SK-N-MC (cell line): Measurements from ENCODE around the gene BRI3BP.

Experiments
- DNase-seq: peaks from one replicate; pipeline ENCODE4 v3.0.0-alpha.2; 2011; ENCODE audit warnings: low read depth, low spot score
- H3K27ac ChIP-seq: fragments of 200-600 bp; sonication (generic); 2 replicates; pipeline ENCODE4 v1.5.1; 2016; ENCODE audit warnings: mixed run types
- H3K36me3 ChIP-seq: fragments of 200-600 bp; sonication (generic); 2 replicates; pipeline ENCODE4 v1.6.1; 2017; ENCODE audit warnings: antibody characterized with exemption, low read length, mixed read lengths; ENCODE audit not compliant: insufficient read depth
- H3K4me3 ChIP-seq: fragments of 200-600 bp; sonication (generic); 2 replicates; pipeline ENCODE4 v1.5.1; 2016
- H3K9ac ChIP-seq: fragments of 200-600 bp; sonication (generic); 2 replicates; pipeline ENCODE4 v1.8.0; 2017; ENCODE audit warnings: mixed run types, mixed read lengths; ENCODE audit not compliant: insufficient read length
- H3K9me3 ChIP-seq: fragments of 200-600 bp; sonication (generic); 2 replicates; pipeline ENCODE4 v1.6.1; 2017; ENCODE audit warnings: low read depth, mild to moderate bottlenecking, antibody characterized with exemption, low read length, moderate library complexity, mixed read lengths
- EZH2 ChIP-seq: fragments of 200-600 bp; sonication (generic); IDR thresholded peaks from one replicate; pipeline ENCODE4 v1.6.1; 2017; ENCODE audit warnings: antibody characterized with exemption
- FOXP2 ChIP-seq: optimal IDR thresholded peaks from 2 replicates; pipeline ENCODE3; 2011; ENCODE audit warnings: mild to moderate bottlenecking, moderate library complexity; ENCODE audit not compliant: insufficient read depth; ENCODE audit errors: extremely low read length, control extremely low read depth
- POLR2AphosphoS5 ChIP-seq: IDR thresholded peaks from 2 replicates; pipeline ENCODE4 v1.6.1; 2012; ENCODE audit warnings: mild to moderate bottlenecking, low read depth, low read length, borderline replicate concordance

BRI3BP gene

DNA sequence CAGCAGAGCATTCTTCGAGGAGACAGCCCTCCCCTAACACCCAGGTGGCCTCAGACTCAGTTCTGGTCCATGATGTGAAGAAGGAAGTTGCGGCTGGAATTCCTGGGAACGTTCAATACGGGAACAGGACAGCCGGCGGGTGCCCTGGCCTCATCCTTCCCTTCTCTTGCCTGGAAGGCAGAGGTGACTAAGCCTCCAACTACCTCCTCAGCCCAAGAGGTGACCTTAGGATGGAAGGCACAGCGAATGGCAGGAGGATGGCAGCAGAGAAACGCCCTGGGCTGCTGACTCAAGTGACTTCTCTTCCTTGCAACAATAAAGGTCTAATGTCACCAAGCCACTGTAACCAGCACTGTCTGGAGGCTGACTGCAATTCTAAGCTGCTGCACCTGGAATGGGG lies 40.6 kb upstream of the BRI3BP start:
- TF ChIP-seq EZH2 (no peak), FOXP2 (no peak), POLR2AphosphoS5 (no peak)
- DNase-seq: no peak
- Histone ChIP-seq H3K9me3 (no peaks in the 10 kb centered on the region), H3K4me3 (no peak overlapping the region), H3K9ac (no peak overlapping the region), H3K36me3 (peaks cover 46% of the 10 kb centered on the region), H3K27ac (no peak overlapping the region)

DNA sequence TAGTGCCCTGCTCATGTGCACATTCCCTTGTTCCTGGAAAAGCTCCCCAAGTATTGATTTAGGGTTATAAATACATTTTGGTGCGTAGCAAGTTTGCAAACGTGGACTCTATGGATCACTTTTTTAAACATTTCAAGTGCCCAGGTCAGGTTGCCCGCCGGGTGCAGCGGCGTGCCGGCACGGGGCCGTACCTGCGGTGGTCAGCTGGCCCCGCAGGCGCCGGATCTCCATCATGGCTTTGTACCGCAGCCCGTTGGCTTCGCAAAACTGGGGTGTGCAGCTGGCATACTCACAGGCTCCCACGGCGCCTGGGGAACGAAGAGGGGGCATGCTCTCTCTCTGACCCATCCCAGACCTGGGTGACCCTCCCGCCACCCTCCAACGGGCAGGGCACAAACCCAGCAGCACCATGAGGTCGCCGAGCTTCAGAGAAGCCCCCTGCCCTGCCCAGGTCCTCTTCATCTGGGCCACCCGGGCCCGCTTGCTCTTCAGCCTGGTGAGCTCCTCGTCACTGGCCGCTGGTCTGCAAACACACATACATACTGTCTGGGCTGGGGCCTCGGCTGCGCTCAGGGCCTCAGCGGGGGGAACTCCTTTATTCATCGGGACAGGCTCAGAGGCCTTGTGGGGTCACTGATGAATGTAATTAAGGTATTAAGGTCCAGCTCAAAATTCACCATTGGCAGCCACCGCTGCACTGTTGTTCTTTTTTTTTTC lies 39.6 kb upstream of the BRI3BP start:
- DNase-seq: no peak
- H3K9ac ChIP-seq: no peak overlapping the region
- TF ChIP-seq FOXP2 (no peak), EZH2 (no peak), POLR2AphosphoS5 (no peak)
- H3K27ac ChIP-seq: no peak overlapping the region
- H3K4me3 ChIP-seq: no peak overlapping the region
- no peaks in the 10 kb centered on the region for H3K9me3 ChIP-seq
- peaks cover 45% of the 10 kb centered on the region for H3K36me3 ChIP-seq

DNA sequence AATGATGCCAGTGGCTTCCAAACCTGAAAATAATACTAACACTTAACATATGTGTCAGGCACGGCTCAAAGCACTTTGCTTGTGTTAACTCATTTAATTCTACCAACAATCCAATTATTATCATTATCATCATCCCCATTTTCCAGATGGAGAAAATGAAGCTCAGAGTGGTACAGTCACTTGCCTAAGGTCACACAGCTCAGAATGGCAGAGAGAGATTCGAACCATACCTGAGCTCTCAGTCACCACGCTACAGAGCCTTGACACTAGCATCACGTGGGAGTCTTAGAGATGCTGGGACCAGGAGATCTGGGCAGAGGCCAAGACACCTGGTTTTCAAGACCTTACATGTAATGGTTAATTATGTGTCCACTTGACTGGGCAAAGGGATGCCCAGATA lies 38.7 kb upstream of the BRI3BP start:
- Histone ChIP-seq H3K4me3 (no peak overlapping the region), H3K9me3 (no peaks in the 10 kb centered on the region), H3K36me3 (peaks cover 44% of the 10 kb centered on the region), H3K27ac (no peak overlapping the region), H3K9ac (no peak overlapping the region)
- DNase-seq: no peak
- TF ChIP-seq EZH2 (no peak), FOXP2 (no peak), POLR2AphosphoS5 (no peak)

DNA sequence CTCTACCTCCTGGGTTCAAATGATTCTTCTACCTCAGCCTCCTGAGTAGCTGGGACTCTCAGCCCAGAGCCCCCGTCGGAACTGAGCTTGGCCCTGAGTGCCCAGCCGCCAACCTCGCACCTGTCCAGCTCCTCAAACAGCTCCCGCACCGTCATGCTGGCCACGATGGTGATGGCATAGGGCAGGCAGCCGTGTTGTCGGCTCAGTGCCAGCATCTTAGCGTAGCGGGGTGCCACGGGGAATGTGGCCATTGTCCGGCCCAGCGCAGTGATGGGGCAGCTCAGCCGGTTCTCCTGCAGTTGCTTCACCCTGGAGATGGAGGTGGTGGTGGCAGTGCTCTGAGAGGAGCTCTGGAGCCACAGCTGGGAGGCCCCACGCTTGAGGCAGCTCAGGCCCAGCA lies 36.9 kb upstream of the BRI3BP start:
- TF ChIP-seq FOXP2 (no peak), POLR2AphosphoS5 (no peak), EZH2 (no peak)
- DNase-seq: no peak
- Histone ChIP-seq H3K9me3 (no peaks in the 10 kb centered on the region), H3K36me3 (peaks cover 48% of the 10 kb centered on the region), H3K9ac (no peak overlapping the region), H3K27ac (no peak overlapping the region), H3K4me3 (no peak overlapping the region)

DNA sequence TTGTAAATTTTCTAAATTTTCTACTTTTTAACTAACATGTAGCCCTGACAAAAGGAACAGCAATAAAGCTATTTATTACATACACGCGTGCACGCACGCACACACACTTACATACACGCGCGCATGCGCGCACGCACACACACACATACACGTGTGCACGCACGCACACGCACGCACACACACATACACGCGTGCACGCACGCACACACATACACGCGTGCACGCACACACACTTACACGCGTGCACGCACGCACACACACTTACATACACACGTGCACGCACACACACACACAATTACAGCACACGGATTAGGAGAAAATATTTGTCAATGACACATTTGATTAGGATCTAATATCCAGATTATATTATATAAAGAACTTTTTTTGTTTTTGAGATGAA lies 32.4 kb upstream of the BRI3BP start:
- peaks cover 69% of the 10 kb centered on the region for H3K36me3 ChIP-seq
- no peak overlapping the region for H3K9ac ChIP-seq
- H3K4me3 ChIP-seq: no peak overlapping the region
- H3K9me3 ChIP-seq: no peaks in the 10 kb centered on the region
- no peak overlapping the region for H3K27ac ChIP-seq
- DNase-seq: no peak
- TF ChIP-seq POLR2AphosphoS5 (no peak), FOXP2 (no peak), EZH2 (no peak)

DNA sequence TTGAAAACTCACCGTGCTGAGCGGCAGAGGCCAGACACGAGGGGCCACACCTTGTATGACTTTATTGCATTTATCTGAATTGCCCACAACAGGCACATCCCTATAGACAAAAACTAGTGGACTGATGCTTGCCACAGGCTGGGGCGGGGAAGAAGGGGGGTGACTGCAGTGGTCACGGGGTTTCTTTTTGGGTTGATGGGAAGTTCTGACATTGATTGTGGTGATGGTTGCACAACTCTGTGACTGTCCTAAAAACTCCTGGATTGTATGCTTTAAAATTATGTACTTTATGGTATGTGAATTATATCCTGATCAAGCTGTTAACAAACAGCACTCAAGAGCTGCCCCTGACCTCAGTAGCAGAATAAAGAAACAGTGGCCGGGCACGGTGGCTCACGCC lies 30.2 kb upstream of the BRI3BP start:
- Histone ChIP-seq H3K4me3 (no peak overlapping the region), H3K27ac (no peak overlapping the region), H3K9me3 (no peaks in the 10 kb centered on the region), H3K36me3 (peaks cover 68% of the 10 kb centered on the region), H3K9ac (no peak overlapping the region)
- TF ChIP-seq FOXP2 (no peak), EZH2 (no peak), POLR2AphosphoS5 (no peak)
- no peak for DNase-seq

DNA sequence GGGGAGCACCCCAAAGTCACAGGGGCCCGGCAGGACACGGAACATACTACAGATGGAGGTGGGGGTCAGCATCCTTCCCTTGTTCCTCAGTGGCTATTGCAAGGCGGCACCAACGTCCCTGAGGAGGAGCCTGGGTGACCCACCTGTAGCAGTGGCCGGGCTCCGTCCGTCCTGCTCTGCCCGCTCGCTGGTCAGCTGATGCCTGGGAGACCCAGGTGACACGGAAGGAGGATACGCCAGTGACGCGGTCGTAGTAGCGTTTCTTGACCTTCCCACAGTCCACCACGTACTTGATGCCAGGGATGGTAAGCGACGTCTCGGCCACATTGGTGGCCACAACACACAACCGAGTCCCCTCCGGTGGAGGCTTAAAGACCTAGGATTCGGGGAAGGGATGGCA lies 29.2 kb upstream of the BRI3BP start:
- Histone ChIP-seq H3K36me3 (peaks cover 70% of the 10 kb centered on the region), H3K9ac (no peak overlapping the region), H3K9me3 (no peaks in the 10 kb centered on the region), H3K27ac (no peak overlapping the region), H3K4me3 (no peak overlapping the region)
- no peak for TF ChIP-seq FOXP2
- no peak for TF ChIP-seq POLR2AphosphoS5
- no peak for TF ChIP-seq EZH2
- no peak for DNase-seq

DNA sequence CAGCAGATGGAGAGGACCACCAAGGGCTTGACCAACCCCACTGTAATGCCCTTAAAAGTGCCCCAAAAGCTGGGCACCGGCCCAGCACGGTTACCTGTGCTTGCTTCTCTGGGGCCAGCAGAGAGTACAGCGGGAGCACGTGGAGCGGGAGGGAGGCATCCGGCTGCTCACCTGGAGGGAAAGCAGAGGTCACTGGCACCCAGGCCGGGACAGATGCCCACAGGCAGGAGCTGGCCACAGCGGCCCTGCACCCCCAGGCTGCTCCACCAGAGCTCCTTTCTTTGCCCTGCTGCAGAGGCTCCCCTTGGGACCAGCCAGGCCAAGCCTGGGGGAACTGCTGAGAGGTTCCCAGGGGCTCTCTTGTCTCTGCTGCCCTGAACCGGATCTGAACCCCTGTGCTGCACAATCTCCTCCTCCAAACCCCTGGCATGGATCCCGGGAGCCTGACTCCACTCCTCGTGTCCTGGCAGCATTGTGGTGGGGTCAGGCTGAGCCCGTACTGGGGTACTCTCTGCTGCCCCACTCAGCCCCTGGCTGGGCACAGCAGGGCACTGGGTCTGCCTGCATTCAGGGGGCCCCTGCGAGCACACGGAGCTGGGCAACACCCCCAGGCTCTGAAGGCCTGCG lies 28.5 kb upstream of the BRI3BP start:
- DNase-seq: no peak
- no peak for TF ChIP-seq FOXP2
- TF ChIP-seq EZH2: no peak
- no peak for TF ChIP-seq POLR2AphosphoS5
- H3K9me3 ChIP-seq: no peaks in the 10 kb centered on the region
- H3K27ac ChIP-seq: no peak overlapping the region
- H3K4me3 ChIP-seq: no peak overlapping the region
- H3K9ac ChIP-seq: no peak overlapping the region
- H3K36me3 ChIP-seq: peaks cover 66% of the 10 kb centered on the region
